Erythroblast (primary cell): Measurements from ENCODE around the gene KRT33B.

Source experiments
- GATA1 ChIP-seq: IDR thresholded peaks from 2 replicates; pipeline ENCODE4 v1.6.1; 2011; ENCODE audit warnings: low read depth, mild to moderate bottlenecking, control low read depth, low read length, moderate library complexity
- POLR2A ChIP-seq: IDR thresholded peaks from 2 replicates; pipeline ENCODE4 v1.6.1; 2011; ENCODE audit warnings: mild to moderate bottlenecking, low read length

- TF ChIP-seq POLR2A (no peak), GATA1 (no peak)
Measured at GRCh38 chr17:41369713-41370112, at the start of gene KRT33B.
